LNCaP clone FGC (cell line): ENCODE results near the gene WDFY1.

ENCODE experiments used
- DNase-seq: peaks from one replicate; pipeline ENCODE4 v3.0.0-alpha.2; 2011; ENCODE audit warnings: low read depth
- H3K4me3 ChIP-seq: 2 replicates; pipeline ENCODE4 v1.5.1; 2011; ENCODE audit warnings: mild to moderate bottlenecking, low read depth, low read length, control low read depth
- TF ChIP-seq, protein P1 (sequence below): IDR thresholded peaks from 2 replicates; pipeline ENCODE4 v1.5.1; 2012; ENCODE audit warnings: mild to moderate bottlenecking; ENCODE audit not compliant: control insufficient read depth, insufficient read depth; ENCODE audit errors: extremely low read depth

The WDFY1 gene

DNA sequence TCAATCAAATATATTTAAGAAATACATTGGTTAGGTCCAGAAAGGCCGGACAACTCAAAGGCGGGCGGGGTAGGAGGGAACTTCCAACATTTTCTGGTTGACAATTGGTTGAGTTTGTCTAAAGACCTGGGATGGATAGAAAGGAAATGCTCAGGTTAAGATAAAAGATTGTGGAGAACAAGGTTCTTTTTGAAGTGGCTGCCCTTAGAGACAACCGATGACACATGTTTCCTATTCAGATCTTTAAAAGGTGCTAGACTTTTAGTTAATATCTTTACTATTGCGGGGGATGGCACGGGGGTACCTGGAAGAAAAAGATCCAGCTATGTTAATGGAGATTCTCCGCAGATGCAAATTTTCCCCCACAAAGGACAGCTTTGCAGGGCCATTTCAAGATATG, 97.7 kb downstream of the WDFY1 start:
- TF ChIP-seq, protein P1, sequence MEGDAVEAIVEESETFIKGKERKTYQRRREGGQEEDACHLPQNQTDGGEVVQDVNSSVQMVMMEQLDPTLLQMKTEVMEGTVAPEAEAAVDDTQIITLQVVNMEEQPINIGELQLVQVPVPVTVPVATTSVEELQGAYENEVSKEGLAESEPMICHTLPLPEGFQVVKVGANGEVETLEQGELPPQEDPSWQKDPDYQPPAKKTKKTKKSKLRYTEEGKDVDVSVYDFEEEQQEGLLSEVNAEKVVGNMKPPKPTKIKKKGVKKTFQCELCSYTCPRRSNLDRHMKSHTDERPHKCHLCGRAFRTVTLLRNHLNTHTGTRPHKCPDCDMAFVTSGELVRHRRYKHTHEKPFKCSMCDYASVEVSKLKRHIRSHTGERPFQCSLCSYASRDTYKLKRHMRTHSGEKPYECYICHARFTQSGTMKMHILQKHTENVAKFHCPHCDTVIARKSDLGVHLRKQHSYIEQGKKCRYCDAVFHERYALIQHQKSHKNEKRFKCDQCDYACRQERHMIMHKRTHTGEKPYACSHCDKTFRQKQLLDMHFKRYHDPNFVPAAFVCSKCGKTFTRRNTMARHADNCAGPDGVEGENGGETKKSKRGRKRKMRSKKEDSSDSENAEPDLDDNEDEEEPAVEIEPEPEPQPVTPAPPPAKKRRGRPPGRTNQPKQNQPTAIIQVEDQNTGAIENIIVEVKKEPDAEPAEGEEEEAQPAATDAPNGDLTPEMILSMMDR, result no peak
- DNase-seq, result no peak
- H3K4me3 ChIP-seq, result no peak overlapping the region

DNA sequence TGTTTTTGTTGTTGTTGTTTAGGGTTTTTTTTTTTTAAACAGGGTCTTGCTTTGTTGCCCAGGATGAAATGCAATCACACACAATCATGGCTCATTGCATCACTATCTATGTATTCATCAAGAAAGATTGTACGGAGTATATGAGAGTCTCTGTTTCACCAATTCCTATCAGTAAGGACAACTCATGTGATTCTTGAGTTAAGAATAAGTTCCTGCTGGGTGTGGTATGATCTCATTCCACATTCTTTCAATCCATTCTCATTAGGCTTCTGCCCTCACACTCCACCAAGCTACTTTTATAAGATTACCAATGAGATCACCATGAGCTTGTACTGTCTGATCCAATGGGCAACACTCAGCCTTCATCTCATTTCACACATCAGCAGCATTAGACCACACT, 98.6 kb downstream of the WDFY1 start:
- DNase-seq, result no peak
- TF ChIP-seq, protein P1, result no peak
- no peak overlapping the region for H3K4me3 ChIP-seq

DNA sequence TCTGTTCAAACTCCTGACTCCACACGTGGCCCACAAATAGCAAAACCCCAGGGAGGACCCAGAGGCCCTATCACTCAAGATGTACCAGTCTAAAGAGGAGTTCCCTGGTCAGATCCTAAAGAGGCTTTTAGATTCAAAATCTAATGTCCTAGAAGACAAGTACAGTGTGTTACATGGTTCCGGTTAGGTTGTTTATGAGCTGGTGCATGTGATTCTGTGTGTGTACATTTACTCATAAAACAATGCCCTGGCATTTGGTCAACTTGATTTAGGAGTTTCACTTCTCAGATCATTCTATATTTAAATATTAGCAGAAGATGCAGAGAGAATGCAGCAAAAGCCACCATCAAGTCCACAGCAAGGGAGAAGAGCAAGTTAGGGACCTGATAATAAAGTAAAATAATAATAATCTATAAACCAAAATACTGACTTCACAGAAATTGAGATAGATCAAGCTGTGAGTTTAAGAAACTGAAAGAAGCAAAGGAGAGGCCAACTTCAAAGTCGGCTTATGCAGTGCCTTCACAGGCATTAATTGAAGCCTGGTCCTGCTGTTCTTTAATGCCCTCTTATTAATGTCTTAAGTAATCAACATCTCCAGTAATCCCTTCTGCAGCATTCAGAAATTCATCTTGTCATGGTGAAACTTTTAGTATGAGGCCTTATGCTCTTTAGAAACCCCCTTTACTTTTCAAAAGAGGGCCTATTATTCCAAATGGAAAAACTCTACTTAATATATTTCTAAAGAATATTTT, 103.5 kb downstream of the WDFY1 start:
- DNase-seq, result peak; percentile 89
- H3K4me3 ChIP-seq, result no peak overlapping the region
- TF ChIP-seq, protein P1, result no peak

DNA sequence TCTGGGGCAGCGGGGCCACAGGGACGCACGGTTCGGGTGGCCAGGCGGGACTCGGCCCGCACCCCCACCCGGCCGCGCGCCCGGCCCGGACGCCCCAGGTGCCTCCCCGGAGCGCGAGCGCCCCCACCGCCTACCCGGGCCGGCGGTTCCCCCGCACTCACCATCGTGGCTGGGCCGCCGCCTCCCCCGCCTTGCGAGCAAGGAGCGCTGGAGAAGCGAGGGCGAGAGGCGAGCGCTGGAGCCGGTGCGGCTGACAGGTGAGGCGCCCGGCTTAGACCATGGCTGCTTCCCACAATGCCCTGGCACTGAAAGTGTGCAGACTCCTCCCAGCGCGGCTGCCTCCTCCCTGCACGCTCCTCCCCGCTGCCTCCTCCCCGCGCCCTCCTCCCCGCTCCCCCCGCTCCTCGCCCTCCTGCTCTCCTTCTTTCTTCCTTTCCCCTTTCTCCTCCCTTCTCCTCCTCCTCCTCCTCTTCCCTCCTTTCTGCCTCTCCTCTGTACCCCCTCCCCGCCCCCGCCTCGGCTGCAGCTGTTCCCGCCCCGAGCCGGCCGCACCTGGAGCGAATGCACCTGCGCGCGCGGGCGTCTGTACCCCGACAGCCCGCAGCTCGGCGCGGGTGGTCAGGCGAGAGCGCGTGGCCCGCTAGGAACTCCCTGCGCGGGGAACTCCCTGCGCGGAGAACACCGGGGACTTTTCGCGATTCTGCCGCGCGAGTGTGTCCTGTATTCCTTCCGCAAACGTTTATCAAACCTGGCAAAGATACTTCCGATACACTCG, 107.7 kb downstream of the WDFY1 start, which contains the start of gene AP1S3:
TSS of gene AP1S3 (minus strand) at position 296 of the 775 bp plus-strand sequence. CDS start at position 164, 132 bp downstream.
- DNase-seq, result peak; percentile 54
- H3K4me3 ChIP-seq, result peak within 1 kb of the TSS; percentile 61
- TF ChIP-seq, protein P1, result no peak

DNA sequence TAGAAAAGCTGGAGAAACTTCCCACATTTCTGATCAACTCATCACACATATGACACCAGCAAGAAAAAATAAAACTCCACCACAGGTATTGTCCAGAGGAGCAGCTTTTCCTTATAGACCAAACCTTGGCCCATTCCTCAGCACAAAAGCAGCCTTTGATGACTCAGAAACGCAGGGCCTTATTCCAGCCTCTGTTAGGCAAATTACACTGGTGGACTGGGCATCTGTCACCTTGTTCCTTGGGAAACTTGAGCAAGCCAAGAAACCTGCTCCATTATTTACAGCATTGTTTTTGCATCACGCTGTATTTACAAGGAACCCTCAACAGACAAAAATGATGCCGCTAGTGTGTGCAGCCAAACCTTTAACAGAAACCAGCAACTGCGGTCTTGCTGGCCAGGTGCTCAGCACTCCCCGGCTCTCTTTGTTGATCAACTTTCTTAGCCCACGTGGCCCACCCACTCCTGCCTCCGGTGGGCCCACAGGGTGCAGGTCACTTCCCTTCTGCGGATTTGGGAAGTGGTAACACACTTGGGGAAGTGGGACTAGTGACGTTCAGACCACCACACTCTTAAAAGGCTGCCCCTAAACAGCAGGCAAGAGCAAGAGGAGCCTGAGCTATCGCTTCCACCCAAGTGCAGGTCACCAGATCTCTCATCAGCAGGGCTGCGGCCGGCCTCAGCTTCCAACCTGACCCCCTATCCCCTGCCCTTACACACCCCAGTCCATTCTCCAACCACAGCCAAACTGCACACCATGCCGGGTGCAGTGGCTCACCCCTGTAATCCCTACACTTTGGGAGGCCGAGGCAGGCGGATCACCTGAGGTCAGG, 109.2 kb downstream of the WDFY1 start:
- TF ChIP-seq, protein P1, result no peak
- peak overlapping the region; percentile 61 for H3K4me3 ChIP-seq
- DNase-seq, result peak; percentile 42

DNA sequence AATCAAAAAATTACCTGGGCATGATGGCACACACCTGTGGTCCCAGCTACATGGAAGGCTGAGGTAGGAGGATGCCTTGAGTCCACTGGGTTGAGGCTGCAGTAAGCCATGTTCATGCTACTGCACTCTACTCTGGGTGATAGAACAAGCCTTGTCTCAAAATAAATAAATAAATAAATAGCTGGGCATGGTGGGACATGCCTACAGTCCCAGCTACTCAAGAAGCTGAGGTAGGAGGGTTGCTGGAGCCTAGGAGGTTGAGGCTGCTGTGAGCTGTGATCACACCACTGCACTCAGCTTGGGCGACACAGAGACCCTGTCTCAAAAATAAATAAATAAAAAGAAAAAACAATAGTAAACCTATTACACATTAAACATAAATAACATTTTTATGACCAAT, 110.7 kb downstream of the WDFY1 start:
- no peak for DNase-seq
- no peak overlapping the region for H3K4me3 ChIP-seq
- TF ChIP-seq, protein P1, result no peak
